Measurements from ENCODE around the gene PDPK1.

DNA sequence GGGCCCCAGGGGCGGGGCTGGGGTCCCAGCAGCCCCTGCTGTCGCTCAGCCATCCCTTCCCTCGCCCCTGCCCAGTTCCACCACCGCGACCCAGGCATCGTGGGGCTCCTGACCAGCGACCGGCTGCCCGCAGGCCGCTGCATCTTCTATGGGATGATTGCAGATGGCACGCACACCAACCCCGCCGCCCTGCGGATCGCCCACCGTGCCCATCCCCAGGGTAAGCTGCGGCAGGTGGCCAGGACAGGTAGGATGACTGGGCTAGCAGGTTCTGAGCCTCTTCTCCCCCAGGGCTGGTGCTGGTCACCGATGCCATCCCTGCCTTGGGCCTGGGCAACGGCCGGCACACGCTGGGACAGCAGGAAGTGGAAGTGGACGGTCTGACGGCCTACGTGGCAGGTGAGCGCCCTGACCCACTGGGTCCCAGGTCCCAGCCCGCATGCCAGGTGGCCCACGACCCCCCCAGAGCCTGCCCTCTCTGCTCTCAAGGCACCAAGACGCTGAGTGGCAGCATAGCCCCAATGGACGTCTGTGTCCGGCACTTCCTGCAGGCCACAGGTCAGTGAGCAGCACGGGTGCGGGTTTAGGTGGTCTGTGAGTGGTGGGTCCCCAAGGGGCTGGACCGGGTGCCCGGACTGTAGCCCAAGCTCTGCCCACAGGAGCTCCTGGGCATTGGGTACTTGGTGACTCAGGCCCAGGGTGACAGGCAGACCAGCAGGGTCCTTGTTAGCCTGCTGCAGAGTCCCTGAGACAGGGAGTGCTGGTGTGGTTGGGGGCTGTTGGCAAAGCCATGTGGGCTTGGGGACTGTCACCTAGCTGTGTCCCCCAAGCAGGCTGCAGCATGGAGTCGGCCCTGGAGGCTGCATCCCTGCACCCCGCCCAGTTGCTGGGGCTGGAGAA, 9.4 kb upstream of the PDPK1 start:
- TF ChIP-seq CTCF (conservative IDR thresholded peaks at IDR 0.05; ENCODE audit: low read length) (no peak), EZH2phosphoT487 (IDR thresholded peaks at IDR 0.05; ENCODE audit: borderline replicate concordance) (no peak)

Measured in Loucy (cell line).